ENCODE measurements around the gene PTPN14. TPM values are rescaled to one million over a fixed set of nuclear protein-coding genes. Genes with fewer than 3 reads are reported as not detected.

PTPN14 gene
- polyA plus RNA-seq, 1 donor from 2014 or later = 0.07 TPM

DNA sequence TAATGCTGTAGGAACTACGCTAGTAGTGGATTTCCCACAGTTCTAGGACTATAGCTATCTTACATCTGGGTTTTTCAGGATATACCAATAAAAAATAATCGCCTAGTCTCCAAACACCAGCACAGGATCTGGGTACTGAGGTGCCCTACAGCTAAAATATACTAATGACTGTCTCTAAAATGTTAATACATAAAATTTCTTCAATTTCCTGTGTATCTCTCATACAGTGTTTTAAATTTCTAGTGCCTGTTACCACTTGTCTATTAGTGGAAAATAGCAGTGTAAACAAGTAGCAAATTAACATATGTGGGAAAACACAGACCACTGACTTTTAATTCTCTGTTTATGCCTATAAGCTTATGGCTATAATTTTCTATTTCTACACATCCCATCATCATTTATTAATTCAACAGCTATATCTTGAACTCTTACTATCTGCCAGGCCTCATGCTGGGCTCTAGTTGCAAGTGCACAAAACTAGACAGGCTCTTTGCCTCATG is 16.1 kb upstream of the PTPN14 start:
- no peaks in the 10 kb centered on the region for H3K9me3 ChIP-seq (ENCODE audit: low read length)
- TF ChIP-seq, protein P1, sequence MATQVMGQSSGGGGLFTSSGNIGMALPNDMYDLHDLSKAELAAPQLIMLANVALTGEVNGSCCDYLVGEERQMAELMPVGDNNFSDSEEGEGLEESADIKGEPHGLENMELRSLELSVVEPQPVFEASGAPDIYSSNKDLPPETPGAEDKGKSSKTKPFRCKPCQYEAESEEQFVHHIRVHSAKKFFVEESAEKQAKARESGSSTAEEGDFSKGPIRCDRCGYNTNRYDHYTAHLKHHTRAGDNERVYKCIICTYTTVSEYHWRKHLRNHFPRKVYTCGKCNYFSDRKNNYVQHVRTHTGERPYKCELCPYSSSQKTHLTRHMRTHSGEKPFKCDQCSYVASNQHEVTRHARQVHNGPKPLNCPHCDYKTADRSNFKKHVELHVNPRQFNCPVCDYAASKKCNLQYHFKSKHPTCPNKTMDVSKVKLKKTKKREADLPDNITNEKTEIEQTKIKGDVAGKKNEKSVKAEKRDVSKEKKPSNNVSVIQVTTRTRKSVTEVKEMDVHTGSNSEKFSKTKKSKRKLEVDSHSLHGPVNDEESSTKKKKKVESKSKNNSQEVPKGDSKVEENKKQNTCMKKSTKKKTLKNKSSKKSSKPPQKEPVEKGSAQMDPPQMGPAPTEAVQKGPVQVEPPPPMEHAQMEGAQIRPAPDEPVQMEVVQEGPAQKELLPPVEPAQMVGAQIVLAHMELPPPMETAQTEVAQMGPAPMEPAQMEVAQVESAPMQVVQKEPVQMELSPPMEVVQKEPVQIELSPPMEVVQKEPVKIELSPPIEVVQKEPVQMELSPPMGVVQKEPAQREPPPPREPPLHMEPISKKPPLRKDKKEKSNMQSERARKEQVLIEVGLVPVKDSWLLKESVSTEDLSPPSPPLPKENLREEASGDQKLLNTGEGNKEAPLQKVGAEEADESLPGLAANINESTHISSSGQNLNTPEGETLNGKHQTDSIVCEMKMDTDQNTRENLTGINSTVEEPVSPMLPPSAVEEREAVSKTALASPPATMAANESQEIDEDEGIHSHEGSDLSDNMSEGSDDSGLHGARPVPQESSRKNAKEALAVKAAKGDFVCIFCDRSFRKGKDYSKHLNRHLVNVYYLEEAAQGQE (IDR thresholded peaks at IDR 0.05; ENCODE audit: borderline replicate concordance) = no peak
- TF ChIP-seq, protein P2, sequence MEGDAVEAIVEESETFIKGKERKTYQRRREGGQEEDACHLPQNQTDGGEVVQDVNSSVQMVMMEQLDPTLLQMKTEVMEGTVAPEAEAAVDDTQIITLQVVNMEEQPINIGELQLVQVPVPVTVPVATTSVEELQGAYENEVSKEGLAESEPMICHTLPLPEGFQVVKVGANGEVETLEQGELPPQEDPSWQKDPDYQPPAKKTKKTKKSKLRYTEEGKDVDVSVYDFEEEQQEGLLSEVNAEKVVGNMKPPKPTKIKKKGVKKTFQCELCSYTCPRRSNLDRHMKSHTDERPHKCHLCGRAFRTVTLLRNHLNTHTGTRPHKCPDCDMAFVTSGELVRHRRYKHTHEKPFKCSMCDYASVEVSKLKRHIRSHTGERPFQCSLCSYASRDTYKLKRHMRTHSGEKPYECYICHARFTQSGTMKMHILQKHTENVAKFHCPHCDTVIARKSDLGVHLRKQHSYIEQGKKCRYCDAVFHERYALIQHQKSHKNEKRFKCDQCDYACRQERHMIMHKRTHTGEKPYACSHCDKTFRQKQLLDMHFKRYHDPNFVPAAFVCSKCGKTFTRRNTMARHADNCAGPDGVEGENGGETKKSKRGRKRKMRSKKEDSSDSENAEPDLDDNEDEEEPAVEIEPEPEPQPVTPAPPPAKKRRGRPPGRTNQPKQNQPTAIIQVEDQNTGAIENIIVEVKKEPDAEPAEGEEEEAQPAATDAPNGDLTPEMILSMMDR (IDR thresholded peaks at IDR 0.05; ENCODE audit: poor library complexity, severe bottlenecking) = no peak
- no peak for TF ChIP-seq RAD21 (conservative IDR thresholded peaks at IDR 0.05)
- TF ChIP-seq EZH2 (IDR thresholded peaks at IDR 0.05; ENCODE audit: borderline replicate concordance, insufficient read depth, low read length, poor library complexity, severe bottlenecking) = no peak
- TF ChIP-seq POLR2AphosphoS5 (IDR thresholded peaks at IDR 0.05) = no peak
- no peak for TF ChIP-seq SMC3 (conservative IDR thresholded peaks at IDR 0.05; ENCODE audit: poor library complexity)
- TF ChIP-seq TAF1 (IDR thresholded peaks at IDR 0.05; ENCODE audit: low read depth) = no peak
- TF ChIP-seq EP300 (conservative IDR thresholded peaks at IDR 0.05; ENCODE audit: poor library complexity, severe bottlenecking) = no peak
- no peaks in the 10 kb centered on the region for H3K9me2 ChIP-seq (ENCODE audit: insufficient read depth, low read length)
- no peaks in the 10 kb centered on the region for H3K27me3 ChIP-seq (ENCODE audit: insufficient read depth, low read depth, low read length)
- no peaks in the 10 kb centered on the region for H3K79me2 ChIP-seq (replicated peaks; ENCODE audit: insufficient read depth, low read length)
- H3K4me2 ChIP-seq (ENCODE audit: low read length) = no peak overlapping the region
- no peak overlapping the region for H2AFZ ChIP-seq (ENCODE audit: low read depth, low read length)
- H3K4me3 ChIP-seq (ENCODE audit: low read length) = no peak overlapping the region
- H4K20me1 ChIP-seq (ENCODE audit: insufficient read depth) = no peaks in the 10 kb centered on the region
- H3K9ac ChIP-seq (ENCODE audit: low read length) = no peak overlapping the region
- no peak overlapping the region for H3K27ac ChIP-seq (ENCODE audit: low read length)
- no peaks in the 10 kb centered on the region for H3F3A ChIP-seq (ENCODE audit: insufficient read depth, low read length, poor library complexity, severe bottlenecking)
- H3K36me3 ChIP-seq (ENCODE audit: insufficient read depth, low read length) = no peaks in the 10 kb centered on the region

DNA sequence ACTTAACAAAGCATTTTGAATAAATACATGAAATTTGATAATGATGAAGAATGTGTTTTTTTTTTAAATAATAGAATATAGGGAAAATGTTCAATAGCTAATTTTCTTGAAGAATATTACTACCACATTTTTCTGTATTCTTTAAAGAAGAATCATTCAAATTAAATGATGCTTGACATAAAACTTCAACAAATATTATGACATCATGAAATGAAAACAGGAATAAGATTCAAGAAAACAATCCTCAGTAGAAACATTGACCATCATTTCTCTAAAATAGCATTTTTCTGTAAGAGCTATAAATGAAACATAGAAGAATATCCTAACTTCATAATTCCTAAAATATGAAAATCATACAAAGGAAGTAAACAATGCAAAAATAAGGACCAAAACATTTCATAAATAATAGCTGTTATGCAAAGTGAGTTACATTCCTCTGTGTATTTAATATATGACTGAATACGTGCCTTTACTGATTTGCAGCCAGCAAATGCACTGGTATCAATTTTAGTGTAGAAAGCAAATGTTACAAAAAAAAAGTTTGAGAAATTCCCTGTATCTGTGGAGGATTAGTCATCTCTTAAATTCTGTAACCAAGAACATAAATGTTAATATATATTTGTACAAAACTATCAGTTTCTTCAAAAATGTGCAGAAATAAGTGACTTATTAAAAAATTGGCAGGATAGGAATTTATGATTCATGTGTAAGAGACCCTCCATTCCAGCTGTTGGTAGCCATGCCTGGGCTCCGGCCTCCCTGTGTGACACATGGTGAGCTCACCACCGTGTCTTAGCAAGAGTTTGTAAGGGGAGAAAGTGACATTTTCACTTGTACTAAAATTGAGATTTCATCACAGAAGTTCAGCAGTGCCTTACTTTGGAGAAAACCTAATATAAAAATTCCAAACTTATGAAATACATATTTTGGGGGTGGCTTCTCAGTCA is 15.0 kb upstream of the PTPN14 start:
- Histone ChIP-seq H3K9ac (ENCODE audit: low read length) (no peak overlapping the region), H3K4me2 (ENCODE audit: low read length) (no peak overlapping the region), H3K4me3 (ENCODE audit: low read length) (no peak overlapping the region), H2AFZ (ENCODE audit: low read depth, low read length) (no peak overlapping the region), H3K79me2 (replicated peaks; ENCODE audit: insufficient read depth, low read length) (no peaks in the 10 kb centered on the region), H3K27me3 (ENCODE audit: insufficient read depth, low read depth, low read length) (no peaks in the 10 kb centered on the region), H3K36me3 (ENCODE audit: insufficient read depth, low read length) (no peaks in the 10 kb centered on the region), H3K9me3 (ENCODE audit: low read length) (no peaks in the 10 kb centered on the region), H3F3A (ENCODE audit: insufficient read depth, low read length, poor library complexity, severe bottlenecking) (no peaks in the 10 kb centered on the region), H4K20me1 (ENCODE audit: insufficient read depth) (no peaks in the 10 kb centered on the region), H3K9me2 (ENCODE audit: insufficient read depth, low read length) (no peaks in the 10 kb centered on the region), H3K27ac (ENCODE audit: low read length) (no peak overlapping the region)
- TF ChIP-seq TAF1 (IDR thresholded peaks at IDR 0.05; ENCODE audit: low read depth) (no peak), MXI1 (conservative IDR thresholded peaks at IDR 0.05; ENCODE audit: poor library complexity, severe bottlenecking) (no peak), SMC3 (conservative IDR thresholded peaks at IDR 0.05; ENCODE audit: poor library complexity) (no peak), EP300 (conservative IDR thresholded peaks at IDR 0.05; ENCODE audit: poor library complexity, severe bottlenecking) (no peak), POLR2AphosphoS5 (IDR thresholded peaks at IDR 0.05) (no peak), RAD21 (conservative IDR thresholded peaks at IDR 0.05) (no peak)
- TF ChIP-seq, protein P1 (IDR thresholded peaks at IDR 0.05; ENCODE audit: borderline replicate concordance) = no peak
- TF ChIP-seq, protein P2 (IDR thresholded peaks at IDR 0.05; ENCODE audit: poor library complexity, severe bottlenecking) = no peak

Measured in neural cell (in vitro differentiated cells).